Measurements from ENCODE around the gene ACSL1.
"Not testable (repeated sequence)": the region's sequence is repeated elsewhere in the genome, so short reads cannot be mapped to it uniquely, and the experiment has no call there.

ACSL1 gene

DNA sequence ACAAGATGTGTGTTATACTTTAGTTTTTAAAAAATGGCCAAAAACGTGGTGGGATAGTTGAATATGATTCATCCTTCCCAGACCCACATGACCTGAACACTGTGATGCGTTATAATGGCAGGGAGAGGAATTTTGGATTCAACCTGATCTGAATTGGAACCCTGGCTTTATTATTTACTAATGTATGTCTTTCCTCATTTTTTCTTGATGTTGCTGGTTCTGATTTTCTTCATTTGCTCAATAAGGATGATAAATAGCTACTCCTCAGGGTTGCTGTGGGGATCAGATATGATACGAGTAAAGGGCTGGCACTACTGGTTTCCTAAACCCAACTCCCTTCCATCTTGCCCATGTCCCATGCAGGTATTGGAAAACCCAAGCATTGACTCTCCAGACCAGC is 24.2 kb upstream of the ACSL1 start:
- TF ChIP-seq, protein P1, sequence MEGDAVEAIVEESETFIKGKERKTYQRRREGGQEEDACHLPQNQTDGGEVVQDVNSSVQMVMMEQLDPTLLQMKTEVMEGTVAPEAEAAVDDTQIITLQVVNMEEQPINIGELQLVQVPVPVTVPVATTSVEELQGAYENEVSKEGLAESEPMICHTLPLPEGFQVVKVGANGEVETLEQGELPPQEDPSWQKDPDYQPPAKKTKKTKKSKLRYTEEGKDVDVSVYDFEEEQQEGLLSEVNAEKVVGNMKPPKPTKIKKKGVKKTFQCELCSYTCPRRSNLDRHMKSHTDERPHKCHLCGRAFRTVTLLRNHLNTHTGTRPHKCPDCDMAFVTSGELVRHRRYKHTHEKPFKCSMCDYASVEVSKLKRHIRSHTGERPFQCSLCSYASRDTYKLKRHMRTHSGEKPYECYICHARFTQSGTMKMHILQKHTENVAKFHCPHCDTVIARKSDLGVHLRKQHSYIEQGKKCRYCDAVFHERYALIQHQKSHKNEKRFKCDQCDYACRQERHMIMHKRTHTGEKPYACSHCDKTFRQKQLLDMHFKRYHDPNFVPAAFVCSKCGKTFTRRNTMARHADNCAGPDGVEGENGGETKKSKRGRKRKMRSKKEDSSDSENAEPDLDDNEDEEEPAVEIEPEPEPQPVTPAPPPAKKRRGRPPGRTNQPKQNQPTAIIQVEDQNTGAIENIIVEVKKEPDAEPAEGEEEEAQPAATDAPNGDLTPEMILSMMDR (IDR thresholded peaks at IDR 0.05; ENCODE audit: extremely low read depth, missing control alignments) = no peak

DNA sequence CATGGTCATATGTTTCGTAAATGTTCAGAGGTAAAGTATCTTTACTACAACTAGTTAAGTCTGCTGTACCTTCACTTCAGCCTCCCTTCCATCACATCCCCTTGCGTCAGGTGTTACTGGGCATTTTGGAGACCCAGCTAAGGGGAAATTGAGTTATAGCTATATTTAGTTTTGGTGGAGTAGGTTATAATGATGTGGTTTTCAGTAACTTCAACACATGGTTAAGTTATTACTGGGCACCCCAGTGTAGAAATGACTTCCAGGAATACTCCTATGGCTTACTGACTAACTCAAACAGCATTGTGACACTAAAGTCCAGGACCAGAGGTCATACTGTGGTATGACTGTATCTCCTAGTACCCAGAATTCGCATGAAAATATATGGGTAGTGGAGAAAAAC is 23.4 kb upstream of the ACSL1 start:
- TF ChIP-seq, protein P1 (IDR thresholded peaks at IDR 0.05; ENCODE audit: extremely low read depth, missing control alignments) = no peak
- no peak for DNase-seq (ENCODE audit: low spot score)

More for the DNA sequence above, 24.2 kb upstream of the ACSL1 start:
- no peak for DNase-seq (ENCODE audit: low spot score)

DNA sequence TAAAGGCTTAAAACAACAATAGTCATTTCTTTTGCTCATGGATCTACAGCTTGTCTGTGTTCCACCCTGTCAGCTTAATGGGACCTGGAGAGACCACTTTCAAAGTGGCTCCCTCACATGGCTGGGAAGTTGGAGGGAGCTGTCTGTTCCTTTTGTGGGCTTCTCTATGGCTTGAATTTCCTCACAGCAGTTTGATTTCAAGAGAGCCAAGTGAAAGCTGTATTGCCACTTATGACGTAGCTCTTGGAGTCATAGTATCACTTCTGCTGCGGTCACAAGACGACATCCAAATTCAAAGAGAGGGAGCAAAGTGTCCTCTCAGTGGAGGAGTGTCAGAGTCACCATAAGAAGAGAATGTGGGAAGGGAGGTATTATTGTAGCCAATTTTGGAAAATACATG is 22.7 kb upstream of the ACSL1 start:
- TF ChIP-seq, protein P1 (IDR thresholded peaks at IDR 0.05; ENCODE audit: extremely low read depth, missing control alignments) = no peak
- DNase-seq (ENCODE audit: low spot score) = no peak

DNA sequence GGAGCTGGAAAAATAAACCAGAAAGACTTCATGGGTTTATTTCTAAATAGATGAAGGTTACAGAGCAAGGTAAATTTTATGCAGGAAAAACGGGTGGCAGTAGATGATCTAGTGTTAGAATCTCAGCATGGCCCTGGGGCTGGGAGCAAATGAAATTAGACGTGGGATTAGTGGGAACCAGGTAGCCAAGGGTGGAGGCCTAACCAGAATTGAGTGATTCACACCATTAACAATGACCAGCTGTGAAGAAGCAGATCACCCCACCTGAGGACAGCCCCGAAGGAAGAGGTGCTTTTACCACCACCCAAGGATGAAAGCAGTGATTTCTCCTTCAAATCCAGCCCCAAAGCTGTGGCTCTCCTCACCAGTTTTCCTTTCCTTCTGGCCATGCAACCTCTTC is 20.8 kb upstream of the ACSL1 start:
- TF ChIP-seq, protein P1 (IDR thresholded peaks at IDR 0.05; ENCODE audit: extremely low read depth, missing control alignments) = no peak

DNA sequence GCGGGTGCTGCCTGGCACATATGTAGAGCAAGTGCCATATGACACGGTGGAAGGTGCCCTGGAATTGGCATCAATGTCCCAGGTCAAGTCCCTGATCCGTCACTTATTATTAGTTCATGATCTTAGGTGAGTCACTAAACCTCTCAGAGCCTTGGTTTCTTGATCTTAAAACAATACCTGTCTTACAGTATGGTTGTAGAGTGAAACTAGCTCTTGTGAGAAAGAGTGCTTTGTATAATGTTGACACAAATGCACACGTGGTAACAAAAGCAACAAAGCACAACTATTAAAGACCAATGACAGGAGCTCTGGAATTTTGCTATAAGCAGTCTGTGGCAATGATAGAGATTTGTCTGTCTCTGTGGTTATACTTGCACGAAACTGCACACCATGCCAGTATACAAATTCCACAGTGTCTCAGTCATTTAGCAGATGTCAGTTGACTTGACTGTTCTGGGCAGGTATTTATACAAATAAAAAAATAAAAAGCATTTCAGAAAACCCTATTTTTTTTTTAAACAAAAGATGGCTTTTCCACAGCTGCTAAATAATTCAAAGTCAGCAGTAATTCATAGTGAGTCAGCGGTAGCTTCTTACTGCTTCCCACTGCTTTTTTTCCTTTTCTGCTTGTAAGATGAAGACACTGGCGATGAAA is 19.7 kb upstream of the ACSL1 start:
- DNase-seq (ENCODE audit: low spot score) = no peak
- TF ChIP-seq, protein P1 (IDR thresholded peaks at IDR 0.05; ENCODE audit: extremely low read depth, missing control alignments) = no peak

More for the DNA sequence above, 20.8 kb upstream of the ACSL1 start:
- DNase-seq (ENCODE audit: low spot score) = no peak

DNA sequence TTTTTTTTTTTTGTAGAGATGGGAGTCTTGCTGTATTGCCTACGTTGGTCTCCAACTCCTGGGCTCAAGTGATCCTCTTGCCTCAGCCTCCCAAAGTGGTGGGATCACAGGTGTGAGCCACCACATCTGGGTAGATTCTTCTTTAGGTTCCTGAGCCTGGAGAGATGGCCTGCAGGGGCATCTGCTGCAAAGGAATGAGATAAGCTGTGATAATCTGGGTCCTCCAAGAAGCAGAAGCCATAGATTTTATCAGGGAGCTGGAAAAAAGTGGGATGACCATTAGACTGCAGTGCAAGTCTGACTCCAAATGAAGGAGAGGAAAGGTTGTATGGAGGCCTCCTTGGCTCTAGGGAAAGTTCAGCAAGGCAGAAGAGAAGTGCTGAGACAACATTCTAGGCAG is 19.0 kb upstream of the ACSL1 start:
- no peak for DNase-seq (ENCODE audit: low spot score)
- TF ChIP-seq, protein P1 (IDR thresholded peaks at IDR 0.05; ENCODE audit: extremely low read depth, missing control alignments) = no peak

DNA sequence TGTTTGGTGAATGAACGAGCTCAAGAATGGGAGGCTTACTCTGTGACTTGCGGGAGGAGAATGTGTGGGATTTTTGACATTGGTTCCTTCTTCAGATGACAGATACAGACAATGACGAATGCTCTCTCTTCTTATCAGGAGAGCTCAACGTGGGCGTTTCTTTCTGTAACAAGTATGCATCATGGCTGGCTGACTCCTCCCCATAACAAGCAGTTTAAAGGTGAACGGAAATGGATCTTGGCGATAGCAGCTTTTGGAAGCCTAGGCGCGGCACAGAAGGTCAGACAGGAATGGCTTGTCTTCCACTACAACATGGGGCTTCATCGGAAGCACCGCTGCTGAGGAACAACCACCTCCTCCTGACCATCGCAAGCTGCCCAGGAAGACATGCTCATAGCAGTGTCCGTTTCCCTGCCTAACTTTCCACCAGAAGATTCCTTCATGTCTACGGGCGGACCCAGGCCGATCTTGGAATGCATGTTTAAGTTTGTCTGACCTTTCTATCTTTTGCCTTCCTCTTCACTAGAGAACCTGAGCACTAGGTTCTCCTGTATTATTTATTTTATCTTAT is 18.3 kb upstream of the ACSL1 start:
- no peak for DNase-seq (ENCODE audit: low spot score)
- TF ChIP-seq, protein P1 (IDR thresholded peaks at IDR 0.05; ENCODE audit: extremely low read depth, missing control alignments) = no peak

DNA sequence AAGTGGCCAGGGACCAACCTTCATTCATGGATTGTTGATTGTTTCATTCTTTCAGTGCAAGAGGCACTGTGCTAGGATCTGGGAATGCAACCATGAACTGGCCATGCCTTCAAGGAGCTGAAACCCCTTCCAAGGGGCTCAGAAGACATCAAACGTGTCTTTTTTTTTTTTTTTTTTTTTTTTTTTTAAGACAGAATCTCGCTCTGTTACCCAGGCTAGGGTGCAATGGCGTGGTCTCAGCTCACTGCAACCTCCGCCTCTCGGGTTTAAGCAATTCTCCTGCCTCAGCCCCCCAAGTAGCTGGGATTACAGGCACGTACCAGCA is 13.3 kb upstream of the ACSL1 start:
- not testable (repeated sequence) for DNase-seq (ENCODE audit: low spot score)

Data from GM20000 (cell line).